T-cell (primary cell): Measurements from ENCODE around the gene IZUMO2. TPM values are rescaled to one million over a fixed set of nuclear protein-coding genes. Genes with fewer than 3 reads are reported as not detected.
"Not testable (repeated sequence)": the region's sequence is repeated elsewhere in the genome, so short reads cannot be mapped to it uniquely, and the experiment has no call there.

Experiments used
- ATAC-seq, 4 experiments: fragments of 200-7000 bp in 3 of 4; fragments of 150-1000 bp in 1 of 4; cut with Tn5 transposase; replicated peaks in 1 of 4; 1 replicate in 3 of 4; 2 replicates in 1 of 4; pipeline ENCODE4 v1.10.0; 2021; ENCODE audit warnings: moderate library complexity in 3 of 4, mild to moderate bottlenecking in 2 of 4, moderate number of reproducible peaks in 1 of 4
- CTCF ChIA-PET, 2 donors: fragments of 300-600 bp; sonication (Branson Sonifier 250); formaldehyde crosslinking; loops; one replicate each; lab custom pipeline; 2022; ENCODE audit warnings: antibody characterized with exemption in 2 of 2; lab: Charles Lee
- POLR2A ChIA-PET, 2 donors: fragments of 300-600 bp; sonication (Branson Sonifier 250); formaldehyde crosslinking; loops; one replicate each; lab custom pipeline; 2022; ENCODE audit warnings: antibody characterized with exemption in 2 of 2; lab: Charles Lee
- DNase-seq, 35 experiments: peaks; one replicate each; pipeline versions ENCODE4 v3.0.0 to v3.0.0-alpha.2; 2013 to 2023
- H3K27ac ChIP-seq: one replicate; pipeline ENCODE4 v1.5.1; 2013; ENCODE audit warnings: low read length
- H3K27me3 ChIP-seq, 2 experiments: replicated peaks in 1 of 2; 1 replicate in 1 of 2; 2 replicates in 1 of 2; pipeline versions ENCODE4 v1.6.1 to v1.7.0; 2013; ENCODE audit warnings: low read length in 1 of 2, mixed read lengths in 1 of 2; ENCODE audit not compliant: control insufficient read depth in 2 of 2, insufficient read depth in 2 of 2; ENCODE audit errors: extremely low read depth in 1 of 2
- H3K36me3 ChIP-seq, 2 donors: 1 replicate in 1 of 2; 2 replicates in 1 of 2; pipeline versions ENCODE4 v1.6.1 to v1.7.0; 2013; ENCODE audit warnings: low read length in 1 of 2; ENCODE audit not compliant: control insufficient read depth in 2 of 2, insufficient read depth in 1 of 2; ENCODE audit errors: extremely low read depth in 1 of 2
- H3K4me1 ChIP-seq, 2 experiments: 1 replicate in 1 of 2; 2 replicates in 1 of 2; pipeline versions ENCODE4 v1.6.1 to v1.7.0; 2013; ENCODE audit warnings: low read length in 2 of 2, mixed read lengths in 1 of 2; ENCODE audit not compliant: insufficient read depth in 2 of 2, control insufficient read depth in 1 of 2; ENCODE audit errors: extremely low read depth in 1 of 2
- H3K4me3 ChIP-seq, 2 donors: 1 replicate in 1 of 2; 2 replicates in 1 of 2; pipeline versions ENCODE4 v1.5.1 to v1.7.0; 2013; ENCODE audit warnings: mild to moderate bottlenecking in 2 of 2, low read length in 1 of 2, moderate library complexity in 1 of 2; ENCODE audit not compliant: control insufficient read depth in 1 of 2; ENCODE audit errors: extremely low read depth in 1 of 2
- H3K9me3 ChIP-seq: 2 replicates; pipeline ENCODE4 v1.7.0; 2013
- H3K27ac Mint-ChIP-seq, 2 donors: one replicate each; pipeline ENCODE4 v1.8.0; 2020 to 2021; ENCODE audit warnings: mild to moderate bottlenecking in 2 of 2, mixed read lengths in 2 of 2
- H3K27me3 Mint-ChIP-seq, 2 donors: one replicate each; pipeline ENCODE4 v1.8.0; 2021 to 2022; ENCODE audit warnings: mixed read lengths in 2 of 2
- H3K36me3 Mint-ChIP-seq: one replicate; pipeline ENCODE4 v1.8.0; 2021; ENCODE audit warnings: mixed read lengths
- H3K4me1 Mint-ChIP-seq, 3 donors: one replicate each; pipeline ENCODE4 v1.8.0; 2020 to 2022; ENCODE audit warnings: mixed read lengths in 3 of 3, mild to moderate bottlenecking in 1 of 3
- H3K4me3 Mint-ChIP-seq, 3 donors: one replicate each; pipeline ENCODE4 v1.8.0; 2020 to 2022; ENCODE audit warnings: mild to moderate bottlenecking in 3 of 3, mixed read lengths in 3 of 3, moderate library complexity in 3 of 3
- H3K9me3 Mint-ChIP-seq, 3 donors: one replicate each; pipeline ENCODE4 v1.8.0; 2020 to 2022; ENCODE audit warnings: mixed read lengths in 3 of 3
- WGBS: methylation state at CpG from one replicate; pipeline ENCODE4 v1.1.5; 2013; ENCODE audit warnings: missing lambda C conversion rate; ENCODE audit not compliant: insufficient coverage; 5-methylcytosine and 5-hydroxymethylcytosine counted together
- total RNA-seq, 35 experiments: library from RNA in 6 of 35; stranded (reverse) in 6 of 35; fragments of 120-200 nt in 1 of 35; gene quantifications; one replicate each; pipeline versions ENCODE4 v1.2.1 to v1.2.4 and lab custom pipeline; 2013 to 2026

IZUMO2 gene
- total RNA-seq, 5 donors from 2014 or later (not counting 1 experiment from before 2014, with no cell fraction given): not detected

GRCh38 chr19:50103405-50103804 is 59.7 kb downstream of the IZUMO2 start:
- H3K36me3 ChIP-seq, H3K27me3 ChIP-seq, H3K27me3 Mint-ChIP-seq, H3K4me3 ChIP-seq, ATAC-seq, POLR2A ChIA-PET, CTCF ChIA-PET, H3K36me3 Mint-ChIP-seq, H3K9me3 Mint-ChIP-seq, H3K27ac Mint-ChIP-seq, DNase-seq, H3K27ac ChIP-seq, H3K4me1 ChIP-seq, H3K4me1 Mint-ChIP-seq, H3K4me3 Mint-ChIP-seq, H3K9me3 ChIP-seq: not testable (repeated sequence)
- WGBS: no CpG with 5 or more reads among the region's 13 CpGs

Other genes starting within 250 kb of the IZUMO2 start
- gene ATF5, start 234.1 kb downstream of the IZUMO2 start, total RNA-seq: 10 to 100 TPM in 3 of 5 donors, 1 to 10 TPM in 2; 8.5 to 18.9 (median 11.2) TPM
- gene NUP62, start 233.8 kb downstream of the IZUMO2 start, total RNA-seq: 10 to 100 TPM; 36.2 to 67.5 (median 59.5) TPM
- gene SIGLEC11, start 202.1 kb downstream of the IZUMO2 start, total RNA-seq: under 1 TPM in 2 of 5 donors, not detected in 3; 0.09 to 0.23 TPM
- 100 to 1,000 TPM in 2 of 5 donors, 10 to 100 TPM in 3; 84.0 to 104 (median 99.3) TPM for gene VRK3, start 137.9 kb downstream of the IZUMO2 start, total RNA-seq
- gene ZNF473, start 137.3 kb downstream of the IZUMO2 start, total RNA-seq: 10 to 100 TPM in 3 of 5 donors, 1 to 10 TPM in 2; 6.0 to 13.9 (median 10.4) TPM
- under 1 TPM in 3 of 5 donors, not detected in 2; 0.23 to 0.79 (median 0.70) TPM for gene MYH14, start 40.3 kb upstream of the IZUMO2 start, total RNA-seq
- gene KCNC3, start 166.1 kb upstream of the IZUMO2 start, total RNA-seq: 1 to 10 TPM in 4 of 5 donors, under 1 TPM in 1; 0.75 to 4.3 (median 1.5) TPM
- 1 to 10 TPM; 2.6 to 7.1 (median 3.0) TPM for gene NAPSA, start 202.4 kb upstream of the IZUMO2 start, total RNA-seq
- gene NR1H2, start 213.2 kb upstream of the IZUMO2 start, total RNA-seq: 100 to 1,000 TPM; 109 to 236 (median 117) TPM
- 10 to 100 TPM; 32.9 to 67.1 (median 54.0) TPM for gene POLD1, start 221.1 kb upstream of the IZUMO2 start, total RNA-seq